ENCODE results near the gene KRT10.

Gene KRT10

GRCh38 chr17:40822132-40822812 lies at the start of gene KRT10:
Gene KRT10 (minus strand): TSS chr17:40822614. CDS start chr17:40822585, 29 bp downstream.
- H3K9me3 ChIP-seq (ENCODE audit: control insufficient read depth, insufficient read depth, low read depth, low read length) = no peaks in the 10 kb centered on the region
- TF ChIP-seq, protein P1, sequence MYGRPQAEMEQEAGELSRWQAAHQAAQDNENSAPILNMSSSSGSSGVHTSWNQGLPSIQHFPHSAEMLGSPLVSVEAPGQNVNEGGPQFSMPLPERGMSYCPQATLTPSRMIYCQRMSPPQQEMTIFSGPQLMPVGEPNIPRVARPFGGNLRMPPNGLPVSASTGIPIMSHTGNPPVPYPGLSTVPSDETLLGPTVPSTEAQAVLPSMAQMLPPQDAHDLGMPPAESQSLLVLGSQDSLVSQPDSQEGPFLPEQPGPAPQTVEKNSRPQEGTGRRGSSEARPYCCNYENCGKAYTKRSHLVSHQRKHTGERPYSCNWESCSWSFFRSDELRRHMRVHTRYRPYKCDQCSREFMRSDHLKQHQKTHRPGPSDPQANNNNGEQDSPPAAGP (tag by site-specific recombination; IDR thresholded peaks at IDR 0.05) = no peak
- TF ChIP-seq, protein P2, sequence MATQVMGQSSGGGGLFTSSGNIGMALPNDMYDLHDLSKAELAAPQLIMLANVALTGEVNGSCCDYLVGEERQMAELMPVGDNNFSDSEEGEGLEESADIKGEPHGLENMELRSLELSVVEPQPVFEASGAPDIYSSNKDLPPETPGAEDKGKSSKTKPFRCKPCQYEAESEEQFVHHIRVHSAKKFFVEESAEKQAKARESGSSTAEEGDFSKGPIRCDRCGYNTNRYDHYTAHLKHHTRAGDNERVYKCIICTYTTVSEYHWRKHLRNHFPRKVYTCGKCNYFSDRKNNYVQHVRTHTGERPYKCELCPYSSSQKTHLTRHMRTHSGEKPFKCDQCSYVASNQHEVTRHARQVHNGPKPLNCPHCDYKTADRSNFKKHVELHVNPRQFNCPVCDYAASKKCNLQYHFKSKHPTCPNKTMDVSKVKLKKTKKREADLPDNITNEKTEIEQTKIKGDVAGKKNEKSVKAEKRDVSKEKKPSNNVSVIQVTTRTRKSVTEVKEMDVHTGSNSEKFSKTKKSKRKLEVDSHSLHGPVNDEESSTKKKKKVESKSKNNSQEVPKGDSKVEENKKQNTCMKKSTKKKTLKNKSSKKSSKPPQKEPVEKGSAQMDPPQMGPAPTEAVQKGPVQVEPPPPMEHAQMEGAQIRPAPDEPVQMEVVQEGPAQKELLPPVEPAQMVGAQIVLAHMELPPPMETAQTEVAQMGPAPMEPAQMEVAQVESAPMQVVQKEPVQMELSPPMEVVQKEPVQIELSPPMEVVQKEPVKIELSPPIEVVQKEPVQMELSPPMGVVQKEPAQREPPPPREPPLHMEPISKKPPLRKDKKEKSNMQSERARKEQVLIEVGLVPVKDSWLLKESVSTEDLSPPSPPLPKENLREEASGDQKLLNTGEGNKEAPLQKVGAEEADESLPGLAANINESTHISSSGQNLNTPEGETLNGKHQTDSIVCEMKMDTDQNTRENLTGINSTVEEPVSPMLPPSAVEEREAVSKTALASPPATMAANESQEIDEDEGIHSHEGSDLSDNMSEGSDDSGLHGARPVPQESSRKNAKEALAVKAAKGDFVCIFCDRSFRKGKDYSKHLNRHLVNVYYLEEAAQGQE (tag by site-specific recombination; IDR thresholded peaks at IDR 0.05) = peak; percentile 94
- TF ChIP-seq ZFHX2 (tag by site-specific recombination; conservative IDR thresholded peaks at IDR 0.05) (peak; percentile 84), ZBTB49 (tag by site-specific recombination; IDR thresholded peaks at IDR 0.05; ENCODE audit: low read depth) (no peak), GLIS2 (tag by site-specific recombination; IDR thresholded peaks at IDR 0.05) (0 out of 2 replicates have a peak, but pooled peaks have one; percentile 14), ZNF416 (tag by site-specific recombination; IDR thresholded peaks at IDR 0.05) (no peak), ATF2 (tag by site-specific recombination; IDR thresholded peaks at IDR 0.05; ENCODE audit: low read depth) (no peak), ZNF280D (tag by site-specific recombination; IDR thresholded peaks at IDR 0.05) (no peak), PATZ1 (tag by site-specific recombination; IDR thresholded peaks at IDR 0.05) (0 out of 2 replicates have a peak, but pooled peaks have one; percentile 28), MYNN (tag by site-specific recombination; IDR thresholded peaks at IDR 0.05; ENCODE audit: borderline replicate concordance) (no peak), EGR2 (tag by site-specific recombination; IDR thresholded peaks at IDR 0.05; ENCODE audit: low read depth) (peak; percentile 86), YY2 (tag by site-specific recombination; IDR thresholded peaks at IDR 0.05) (no peak)
- TF ChIP-seq, protein P3, sequence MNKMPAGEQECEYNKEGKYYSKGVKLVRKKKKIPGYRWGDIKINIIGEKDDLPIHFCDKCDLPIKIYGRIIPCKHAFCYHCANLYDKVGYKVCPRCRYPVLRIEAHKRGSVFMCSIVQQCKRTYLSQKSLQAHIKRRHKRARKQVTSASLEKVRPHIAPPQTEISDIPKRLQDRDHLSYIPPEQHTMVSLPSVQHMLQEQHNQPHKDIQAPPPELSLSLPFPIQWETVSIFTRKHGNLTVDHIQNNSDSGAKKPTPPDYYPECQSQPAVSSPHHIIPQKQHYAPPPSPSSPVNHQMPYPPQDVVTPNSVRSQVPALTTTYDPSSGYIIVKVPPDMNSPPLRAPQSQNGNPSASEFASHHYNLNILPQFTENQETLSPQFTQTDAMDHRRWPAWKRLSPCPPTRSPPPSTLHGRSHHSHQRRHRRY (tag by site-specific recombination; IDR thresholded peaks at IDR 0.05) = no peak
- TF ChIP-seq, protein P4, sequence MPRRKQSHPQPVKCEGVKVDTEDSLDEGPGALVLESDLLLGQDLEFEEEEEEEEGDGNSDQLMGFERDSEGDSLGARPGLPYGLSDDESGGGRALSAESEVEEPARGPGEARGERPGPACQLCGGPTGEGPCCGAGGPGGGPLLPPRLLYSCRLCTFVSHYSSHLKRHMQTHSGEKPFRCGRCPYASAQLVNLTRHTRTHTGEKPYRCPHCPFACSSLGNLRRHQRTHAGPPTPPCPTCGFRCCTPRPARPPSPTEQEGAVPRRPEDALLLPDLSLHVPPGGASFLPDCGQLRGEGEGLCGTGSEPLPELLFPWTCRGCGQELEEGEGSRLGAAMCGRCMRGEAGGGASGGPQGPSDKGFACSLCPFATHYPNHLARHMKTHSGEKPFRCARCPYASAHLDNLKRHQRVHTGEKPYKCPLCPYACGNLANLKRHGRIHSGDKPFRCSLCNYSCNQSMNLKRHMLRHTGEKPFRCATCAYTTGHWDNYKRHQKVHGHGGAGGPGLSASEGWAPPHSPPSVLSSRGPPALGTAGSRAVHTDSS (tag by site-specific recombination; IDR thresholded peaks at IDR 0.05) = peak; percentile 59
- ChIA-PET POLR2A (no interaction called here), CTCF (interaction anchor here (0.6 to 0.7 kb wide), 2 partner anchors 24 to 123 kb away, joined by 3 read pairs; no protein-coding TSS in a partner anchor)
- no peak within 1 kb of the TSS for H3K27ac ChIP-seq (ENCODE audit: extremely low read depth, low read depth, low read length)
- peaks cover 0 to 19% of the 10 kb centered on the region in 2 experiments; a peak in 1 of 3 replicates for H3K36me3 ChIP-seq (ENCODE audit: control insufficient read depth in 2 of 2, insufficient read depth in 1 of 2, low read length in 2 of 2)
- no peak within 1 kb of the TSS for H3K4me3 ChIP-seq (ENCODE audit: low read depth, low read length)
- H3K4me1 ChIP-seq (ENCODE audit: control insufficient read depth, insufficient read depth, low read length) = peaks cover 11% of the 10 kb centered on the region

All from HEK293 (cell line).